ENCODE results near the gene TBX1. TPM values are rescaled to one million over a fixed set of nuclear protein-coding genes. Genes with fewer than 3 reads are reported as not detected.
A peak's percentile ranks its signal among the peaks of the same experiment; 100 is the strongest.

TBX1 gene
- total RNA-seq, 1 donor from 2014 or later: not detected

DNA sequence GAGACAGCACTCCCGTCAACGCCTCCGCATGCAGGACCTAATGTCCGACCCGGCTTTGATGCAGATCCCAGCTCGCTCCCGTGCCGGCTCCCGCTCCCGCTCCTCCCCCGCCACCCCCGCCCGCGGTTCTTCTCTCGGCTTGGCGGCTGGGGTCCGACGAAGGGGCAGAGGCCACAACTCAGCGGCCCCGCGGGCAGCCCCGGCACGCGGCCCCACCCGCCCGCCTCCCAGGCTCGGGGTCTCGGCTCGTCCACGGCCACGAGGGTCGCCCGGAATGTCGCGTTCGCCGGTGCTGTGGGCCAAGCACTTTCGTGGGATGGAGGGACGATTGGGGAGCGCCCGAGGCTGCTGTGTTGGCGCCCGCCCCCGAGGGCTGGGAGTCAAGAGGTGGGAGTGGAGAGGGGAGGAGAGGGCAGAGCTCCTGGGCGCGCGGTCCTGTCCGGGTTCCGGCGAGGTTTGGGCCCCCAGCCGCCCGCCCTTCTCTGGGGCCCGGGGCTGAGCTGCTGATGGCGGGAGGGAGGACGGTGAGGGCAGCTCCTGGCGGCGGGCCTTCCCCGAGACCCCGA, 5.3 kb upstream of the TBX1 start:
- no peak overlapping the region for H3K27ac ChIP-seq
- DNase-seq (ENCODE audit: low spot score): peak; percentile 63
- H3K4me1 Mint-ChIP-seq: peaks cover 20% of the 10 kb centered on the region
- peak overlapping the region; percentile 18 for H3K4me3 Mint-ChIP-seq
- peaks cover 94% of the 10 kb centered on the region for H3K27me3 ChIP-seq
- H3K4me3 ChIP-seq: peak overlapping the region; percentile 38
- peaks cover 26% of the 10 kb centered on the region for H3F3A ChIP-seq (ENCODE audit: low read depth)
- H3K9ac ChIP-seq: no peak overlapping the region
- no peaks in the 10 kb centered on the region for H3K36me3 Mint-ChIP-seq
- H3K27me3 Mint-ChIP-seq (ENCODE audit: insufficient read depth, low read depth): peaks cover 64% of the 10 kb centered on the region
- H3K27ac Mint-ChIP-seq: no peak overlapping the region
- H3K9me3 Mint-ChIP-seq: no peaks in the 10 kb centered on the region
- no peaks in the 10 kb centered on the region for H3K9me3 ChIP-seq (ENCODE audit: low read depth)
- no peaks in the 10 kb centered on the region for H3K79me2 ChIP-seq (ENCODE audit: low read depth)
- H3K4me1 ChIP-seq: peaks cover 43% of the 10 kb centered on the region
- no peaks in the 10 kb centered on the region for H3K36me3 ChIP-seq
- TF ChIP-seq, protein P1, sequence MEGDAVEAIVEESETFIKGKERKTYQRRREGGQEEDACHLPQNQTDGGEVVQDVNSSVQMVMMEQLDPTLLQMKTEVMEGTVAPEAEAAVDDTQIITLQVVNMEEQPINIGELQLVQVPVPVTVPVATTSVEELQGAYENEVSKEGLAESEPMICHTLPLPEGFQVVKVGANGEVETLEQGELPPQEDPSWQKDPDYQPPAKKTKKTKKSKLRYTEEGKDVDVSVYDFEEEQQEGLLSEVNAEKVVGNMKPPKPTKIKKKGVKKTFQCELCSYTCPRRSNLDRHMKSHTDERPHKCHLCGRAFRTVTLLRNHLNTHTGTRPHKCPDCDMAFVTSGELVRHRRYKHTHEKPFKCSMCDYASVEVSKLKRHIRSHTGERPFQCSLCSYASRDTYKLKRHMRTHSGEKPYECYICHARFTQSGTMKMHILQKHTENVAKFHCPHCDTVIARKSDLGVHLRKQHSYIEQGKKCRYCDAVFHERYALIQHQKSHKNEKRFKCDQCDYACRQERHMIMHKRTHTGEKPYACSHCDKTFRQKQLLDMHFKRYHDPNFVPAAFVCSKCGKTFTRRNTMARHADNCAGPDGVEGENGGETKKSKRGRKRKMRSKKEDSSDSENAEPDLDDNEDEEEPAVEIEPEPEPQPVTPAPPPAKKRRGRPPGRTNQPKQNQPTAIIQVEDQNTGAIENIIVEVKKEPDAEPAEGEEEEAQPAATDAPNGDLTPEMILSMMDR (IDR thresholded peaks at IDR 0.05): no peak
- TF ChIP-seq EZH2phosphoT487 (IDR thresholded peaks at IDR 0.05) (peak; percentile 95), EZH2 (IDR thresholded peaks at IDR 0.05) (peak; percentile 99)
- H4K20me1 ChIP-seq (ENCODE audit: low read depth): peaks cover 60% of the 10 kb centered on the region
- H2AFZ ChIP-seq (replicated peaks): no peak overlapping the region
- H3K4me2 ChIP-seq: peak overlapping the region; percentile 76

DNA sequence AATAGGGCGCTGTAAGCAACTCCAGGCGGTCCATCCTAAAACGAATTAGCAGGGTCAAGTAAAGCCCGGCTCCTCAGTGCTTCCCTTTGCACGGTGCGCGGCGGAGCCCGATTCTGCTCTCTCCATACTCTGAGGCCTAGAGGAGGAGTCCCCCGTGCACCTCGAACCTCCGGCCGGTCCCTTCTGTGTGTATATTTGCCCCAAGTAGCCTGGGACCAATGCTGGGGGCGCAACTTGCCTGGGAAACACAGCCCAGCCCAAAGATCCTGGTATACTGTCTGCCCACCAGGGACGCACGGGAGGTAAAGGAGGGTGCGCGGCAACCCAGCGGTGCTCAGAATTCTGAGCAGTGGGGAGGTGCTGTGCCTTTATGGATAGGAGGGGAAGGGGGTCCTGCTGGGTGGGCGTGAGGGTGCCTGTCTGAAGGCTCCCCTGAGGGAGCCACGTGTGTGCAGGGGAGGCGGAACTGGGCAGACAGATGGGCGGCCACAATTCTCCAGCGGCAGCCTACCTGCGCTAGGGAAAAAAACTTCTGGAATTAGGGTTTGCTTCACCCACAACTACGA, 4.8 kb upstream of the TBX1 start:
- Histone ChIP-seq H3K79me2 (ENCODE audit: low read depth) (no peaks in the 10 kb centered on the region), H3K27me3 (peaks cover 98% of the 10 kb centered on the region), H3K9me3 (ENCODE audit: low read depth) (no peaks in the 10 kb centered on the region), H3K4me2 (peak overlapping the region; percentile 76), H3K36me3 (no peaks in the 10 kb centered on the region), H3F3A (ENCODE audit: low read depth) (peaks cover 26% of the 10 kb centered on the region), H3K4me3 (peak overlapping the region; percentile 38), H4K20me1 (ENCODE audit: low read depth) (peaks cover 61% of the 10 kb centered on the region), H3K9ac (no peak overlapping the region), H2AFZ (replicated peaks) (no peak overlapping the region), H3K27ac (no peak overlapping the region), H3K4me1 (peaks cover 38% of the 10 kb centered on the region)
- Mint-ChIP-seq H3K36me3 (no peaks in the 10 kb centered on the region), H3K4me1 (peaks cover 21% of the 10 kb centered on the region), H3K27ac (no peak overlapping the region), H3K4me3 (peak overlapping the region; percentile 70), H3K9me3 (no peaks in the 10 kb centered on the region), H3K27me3 (ENCODE audit: insufficient read depth, low read depth) (peaks cover 65% of the 10 kb centered on the region)
- TF ChIP-seq EZH2phosphoT487 (IDR thresholded peaks at IDR 0.05): peak; percentile 73
- TF ChIP-seq, protein P1 (IDR thresholded peaks at IDR 0.05): no peak
- peak; percentile 92 for TF ChIP-seq EZH2 (IDR thresholded peaks at IDR 0.05)
- no peak for DNase-seq (ENCODE audit: low spot score)

DNA sequence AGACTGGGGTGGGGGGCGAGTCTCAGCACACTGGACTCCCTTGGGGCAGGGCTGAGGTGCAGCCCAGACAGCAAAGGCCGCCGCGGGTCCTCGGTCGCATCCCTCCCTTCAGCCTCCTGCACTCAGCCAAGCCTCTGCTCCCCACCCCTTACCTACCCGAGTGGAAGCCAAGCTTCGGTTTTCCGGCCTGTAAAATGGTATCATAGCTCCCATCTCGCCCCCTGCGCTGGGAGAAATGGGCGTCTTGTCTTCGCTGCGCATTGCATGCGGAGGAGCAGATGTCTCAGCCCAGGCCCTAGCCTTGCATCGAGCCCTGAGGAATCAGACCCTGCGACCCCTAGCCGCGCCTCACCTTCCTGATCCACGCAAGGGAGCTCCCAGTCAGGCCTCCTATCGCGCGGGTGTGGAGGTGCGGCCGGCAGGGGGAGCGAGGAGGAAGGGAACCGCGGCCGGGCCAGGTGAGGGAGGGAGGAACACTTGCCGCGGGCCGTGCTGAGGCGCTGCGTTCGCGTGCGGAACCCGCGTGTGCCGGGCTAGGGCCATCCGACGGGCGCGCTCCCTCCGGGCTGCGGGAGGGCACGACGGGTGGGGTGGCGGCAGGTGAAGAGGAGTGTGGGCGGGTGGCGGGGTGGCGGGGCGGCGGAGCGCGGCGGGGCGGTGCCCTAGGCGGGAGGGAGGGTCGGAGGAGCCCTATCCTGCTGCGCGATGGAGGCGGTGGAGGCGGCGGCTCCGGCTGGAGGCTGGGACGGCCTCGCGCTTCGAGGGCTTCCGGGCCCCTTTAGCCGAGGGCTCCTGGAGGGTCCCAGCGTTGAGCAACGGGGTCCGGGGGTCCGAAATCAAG, 4.1 kb upstream of the TBX1 start:
- peak overlapping the region; percentile 19 for H3K4me3 ChIP-seq
- peaks cover 62% of the 10 kb centered on the region for H4K20me1 ChIP-seq (ENCODE audit: low read depth)
- H3K9me3 ChIP-seq (ENCODE audit: low read depth): no peaks in the 10 kb centered on the region
- no peak overlapping the region for H2AFZ ChIP-seq (replicated peaks)
- peaks cover 63% of the 10 kb centered on the region for H3K27me3 Mint-ChIP-seq (ENCODE audit: insufficient read depth, low read depth)
- peak; percentile 94 for TF ChIP-seq EZH2 (IDR thresholded peaks at IDR 0.05)
- TF ChIP-seq EZH2phosphoT487 (IDR thresholded peaks at IDR 0.05): peak; percentile 78
- TF ChIP-seq, protein P1 (IDR thresholded peaks at IDR 0.05): peak; percentile 57
- H3K36me3 ChIP-seq: no peaks in the 10 kb centered on the region
- peak overlapping the region; percentile 65 for H3K4me3 Mint-ChIP-seq
- no peak overlapping the region for H3K9ac ChIP-seq
- no peaks in the 10 kb centered on the region for H3K79me2 ChIP-seq (ENCODE audit: low read depth)
- peaks cover 24% of the 10 kb centered on the region for H3F3A ChIP-seq (ENCODE audit: low read depth)
- peak; percentile 74 for DNase-seq (ENCODE audit: low spot score)
- H3K4me1 Mint-ChIP-seq: peaks cover 22% of the 10 kb centered on the region
- no peak overlapping the region for H3K27ac Mint-ChIP-seq
- peaks cover 99% of the 10 kb centered on the region for H3K27me3 ChIP-seq
- no peak overlapping the region for H3K27ac ChIP-seq
- H3K4me1 ChIP-seq: peaks cover 37% of the 10 kb centered on the region
- peak overlapping the region; percentile 59 for H3K4me2 ChIP-seq
- no peaks in the 10 kb centered on the region for H3K9me3 Mint-ChIP-seq
- H3K36me3 Mint-ChIP-seq: no peaks in the 10 kb centered on the region

Measured in neural progenitor cell (in vitro differentiated cells).